ENCODE results near the gene RGS8. TPM values are rescaled to one million over a fixed set of nuclear protein-coding genes. Genes with fewer than 3 reads are reported as not detected.

RGS8 gene
- total RNA-seq, 4 donors from 2014 or later = 2.2 TPM; not detected in 3

GRCh38 chr1:182719553-182719952 lies 35.2 kb upstream of the RGS8 start:
- Histone ChIP-seq H3K4me1 (no peaks in the 10 kb centered on the region), H3K27me3 (no peaks in the 10 kb centered on the region), H3K4me3 (no peak overlapping the region), H3K9me3 (no peaks in the 10 kb centered on the region), H3K36me3 (no peaks in the 10 kb centered on the region), H3K27ac (no peak overlapping the region)
- intact Hi-C loops (cut with DNase I; ENCODE audit: low total_unique reads) = no loop called here
- in situ Hi-C loops (cut with MboI; ENCODE audit: low pct_ligation_motif_present in 1 of 4, low pct_unique_long_range_greater_than_20kb in 1 of 4, low sequenced_read_pairs in 3 of 4) = no loop called here
- no peak for DNase-seq
- 80 to 90% methylated on average over 4 of the region's 4 CpGs for WGBS, 2 donors (ENCODE audit: low coverage in 1 of 2)
- TF ChIP-seq CTCF (IDR thresholded peaks at IDR 0.05) (no peak), POLR2A (IDR thresholded peaks at IDR 0.05) (no peak), EP300 (IDR thresholded peaks at IDR 0.05; ENCODE audit: low read depth) (no peak), POLR2AphosphoS5 (IDR thresholded peaks at IDR 0.05) (no peak)

GRCh38 chr1:182718311-182718710 lies 33.9 kb upstream of the RGS8 start:
- H3K4me3 ChIP-seq = no peak overlapping the region
- no peaks in the 10 kb centered on the region for H3K27me3 ChIP-seq
- in situ Hi-C loops (cut with MboI; ENCODE audit: low pct_ligation_motif_present in 1 of 4, low pct_unique_long_range_greater_than_20kb in 1 of 4, low sequenced_read_pairs in 3 of 4) (no loop called here), intact Hi-C loops (cut with DNase I; ENCODE audit: low total_unique reads) (no loop called here)
- no peaks in the 10 kb centered on the region for H3K9me3 ChIP-seq
- no peak overlapping the region for H3K27ac ChIP-seq
- 75% methylated on average over 2 of the region's 2 CpGs; no CpG with 5 or more reads in 1 of the 2 donors for WGBS, 2 donors (ENCODE audit: low coverage in 1 of 2)
- TF ChIP-seq EP300 (IDR thresholded peaks at IDR 0.05; ENCODE audit: low read depth) (no peak), CTCF (IDR thresholded peaks at IDR 0.05) (no peak), POLR2AphosphoS5 (IDR thresholded peaks at IDR 0.05) (no peak), POLR2A (IDR thresholded peaks at IDR 0.05) (no peak)
- no peak for DNase-seq
- H3K36me3 ChIP-seq = no peaks in the 10 kb centered on the region
- no peaks in the 10 kb centered on the region for H3K4me1 ChIP-seq

GRCh38 chr1:182716740-182717720 lies 32.6 kb upstream of the RGS8 start:
- TF ChIP-seq POLR2AphosphoS5 (IDR thresholded peaks at IDR 0.05) = no peak
- no peaks in the 10 kb centered on the region for H3K4me1 ChIP-seq
- in situ Hi-C loops (cut with MboI; ENCODE audit: low pct_ligation_motif_present in 1 of 4, low pct_unique_long_range_greater_than_20kb in 1 of 4, low sequenced_read_pairs in 3 of 4) = no loop called here
- no peaks in the 10 kb centered on the region for H3K9me3 ChIP-seq
- H3K4me3 ChIP-seq = no peak overlapping the region
- no peaks in the 10 kb centered on the region for H3K27me3 ChIP-seq
- intact Hi-C loops (cut with DNase I; ENCODE audit: low total_unique reads) = no loop called here
- WGBS, 2 donors (ENCODE audit: low coverage in 1 of 2) = 64 to 71% methylated on average over 4 of the region's 4 CpGs
- H3K36me3 ChIP-seq = no peaks in the 10 kb centered on the region
- no peak overlapping the region for H3K27ac ChIP-seq
- no peak for DNase-seq

GRCh38 chr1:182715531-182715930 lies 31.1 kb upstream of the RGS8 start:
- no peaks in the 10 kb centered on the region for H3K36me3 ChIP-seq
- H3K9me3 ChIP-seq = no peaks in the 10 kb centered on the region
- no peak overlapping the region for H3K27ac ChIP-seq
- WGBS, 2 donors (ENCODE audit: low coverage in 1 of 2) = 76 to 77% methylated on average over 2 of the region's 2 CpGs
- DNase-seq = no peak
- H3K27me3 ChIP-seq = no peaks in the 10 kb centered on the region
- TF ChIP-seq POLR2AphosphoS5 (IDR thresholded peaks at IDR 0.05) = no peak
- TF ChIP-seq CTCF (IDR thresholded peaks at IDR 0.05) = no peak
- TF ChIP-seq EP300 (IDR thresholded peaks at IDR 0.05; ENCODE audit: low read depth) = no peak
- TF ChIP-seq POLR2A (IDR thresholded peaks at IDR 0.05) = no peak
- no peak overlapping the region for H3K4me3 ChIP-seq
- H3K4me1 ChIP-seq = no peaks in the 10 kb centered on the region
- intact Hi-C loops (cut with DNase I; ENCODE audit: low total_unique reads) = no loop called here
- in situ Hi-C loops (cut with MboI; ENCODE audit: low pct_ligation_motif_present in 1 of 4, low pct_unique_long_range_greater_than_20kb in 1 of 4, low sequenced_read_pairs in 3 of 4) = no loop called here
